GM12878 (cell line): ENCODE results near the gene MEF2C. TPM values are rescaled to one million over a fixed set of nuclear protein-coding genes. Genes with fewer than 3 reads are reported as not detected.

ENCODE experiments used
- ATAC-seq: fragments of 200-7000 bp; cut with Tn5 transposase; 3 replicates; pipeline ENCODE4 v1.9.1; 2020; ENCODE audit warnings: mild to moderate bottlenecking, moderate library complexity
- BruUV-seq: library from RNA; stranded (reverse); fragments of 400-500 nt; replicated peaks from 2 replicates; lab custom pipeline; 2021; lab: Mats Ljungman, UMichigan
- CTCF ChIA-PET: fragments of 300-600 bp; sonication (Branson Sonifier 250); formaldehyde crosslinking; extraction: SDS; loops from one replicate; lab custom pipeline; 2021; ENCODE audit warnings: inconsistent platforms; lab: Yijun Ruan, JAX
- POLR2A ChIA-PET: fragments of 350-600 bp; formaldehyde crosslinking; extraction: SDS; loops from one replicate; lab custom pipeline; 2021; ENCODE audit warnings: inconsistent platforms; lab: Charles Lee
- RAD21 ChIA-PET: fragments of 300-600 bp; sonication (Branson Sonifier 250); formaldehyde crosslinking; loops from one replicate; lab custom pipeline; 2023; ENCODE audit warnings: antibody characterized with exemption; ENCODE audit not compliant: unreplicated experiment; lab: Charles Lee
- SMC1A ChIA-PET: fragments of 300-600 bp; sonication (Branson Sonifier 250); formaldehyde crosslinking; loops from one replicate; lab custom pipeline; 2023; ENCODE audit not compliant: unreplicated experiment, uncharacterized antibody; lab: Charles Lee
- DNase-seq: peaks from one replicate; pipeline ENCODE4 v3.0.0-alpha.2; 2011; ENCODE audit warnings: low read depth, low spot score
- FAIRE-seq: peaks from 3 replicates; lab custom pipeline; 2011; peaks lifted over from hg19 to GRCh38; lab: Jason Lieb, UNC
- H2AFZ ChIP-seq: 2 replicates; pipeline ENCODE4 v1.6.0; 2011; ENCODE audit warnings: low read depth, low read length, control low read depth; ENCODE audit not compliant: control insufficient read depth
- H3K27ac ChIP-seq: 2 replicates; pipeline ENCODE4 v1.5.1; 2011; ENCODE audit warnings: control low read depth; ENCODE audit not compliant: control insufficient read depth, insufficient read depth
- H3K27me3 ChIP-seq, 2 experiments: replicated peaks in 1 of 2; 2 replicates each; pipeline versions ENCODE4 v1.6.0 to v1.6.1; 2011; ENCODE audit warnings: low read length in 1 of 2; ENCODE audit not compliant: control insufficient read depth in 2 of 2, insufficient read depth in 2 of 2
- H3K36me3 ChIP-seq, 2 experiments: 2 replicates each; pipeline ENCODE4 v1.5.1; 2011; ENCODE audit warnings: low read length in 1 of 2; ENCODE audit not compliant: control insufficient read depth in 2 of 2, insufficient read depth in 2 of 2
- H3K4me1 ChIP-seq: 2 replicates; pipeline ENCODE4 v1.6.1; 2011; ENCODE audit warnings: mild to moderate bottlenecking, low read length, moderate library complexity, mixed read lengths; ENCODE audit not compliant: control insufficient read depth, insufficient read depth
- H3K4me2 ChIP-seq: 2 replicates; pipeline ENCODE4 v1.6.0; 2011; ENCODE audit warnings: control low read depth; ENCODE audit not compliant: control insufficient read depth, insufficient read depth
- H3K4me3 ChIP-seq: fragments of 200-600 bp; sonication (generic); 2 replicates; pipeline ENCODE4 v1.5.1; 2016
- H3K79me2 ChIP-seq: 2 replicates; pipeline ENCODE4 v1.6.0; 2011; ENCODE audit warnings: low read length; ENCODE audit not compliant: control insufficient read depth, insufficient read depth
- H3K9ac ChIP-seq: 2 replicates; pipeline ENCODE4 v1.8.0; 2011; ENCODE audit warnings: low read length, control low read depth, mixed read lengths; ENCODE audit not compliant: control insufficient read depth, insufficient read depth
- H3K9me3 ChIP-seq: replicated peaks from 3 replicates; pipeline ENCODE4 v1.5.1; 2011; ENCODE audit warnings: mild to moderate bottlenecking, low read length; ENCODE audit not compliant: control insufficient read depth, insufficient read depth
- H4K20me1 ChIP-seq: 2 replicates; pipeline ENCODE4 v1.6.0; 2011; ENCODE audit not compliant: control insufficient read depth, insufficient read depth
- EGR1 ChIP-seq, 2 experiments: IDR thresholded peaks; 1 replicate in 1 of 2; 2 replicates in 1 of 2; pipeline ENCODE4 v1.6.1; 2011 to 2012; ENCODE audit warnings: low read depth in 2 of 2, low read length in 2 of 2, borderline replicate concordance in 1 of 2, mild to moderate bottlenecking in 1 of 2, moderate library complexity in 1 of 2
- GABPA ChIP-seq: IDR thresholded peaks from 2 replicates; pipeline ENCODE4 v1.6.1; 2014; ENCODE audit warnings: antibody characterized with exemption, low read depth, mild to moderate bottlenecking, inconsistent platforms
- HDAC2 ChIP-seq: fragments of 200-600 bp; sonication (generic); IDR thresholded peaks from 2 replicates; pipeline ENCODE4 v1.6.1; 2017
- KAT2A ChIP-seq: conservative IDR thresholded peaks from 2 replicates; pipeline ENCODE4 v1.6.1; 2011; ENCODE audit warnings: low read depth, low read length; ENCODE audit not compliant: control insufficient read depth
- MYB ChIP-seq: fragments of 150-350 bp; IDR thresholded peaks from 2 replicates; pipeline ENCODE4 v1.6.1; 2014; ENCODE audit warnings: mild to moderate bottlenecking, low read depth, low read length, borderline replicate concordance
- NFYA ChIP-seq: IDR thresholded peaks from 2 replicates; pipeline ENCODE4 v1.6.1; 2011; ENCODE audit warnings: low read depth, mild to moderate bottlenecking, low read length, improper control_type of control experiment, borderline replicate concordance
- NRF1 ChIP-seq: conservative IDR thresholded peaks from 2 replicates; pipeline ENCODE4 v1.6.1; 2011; ENCODE audit warnings: mild to moderate bottlenecking, low read depth, low read length, improper control_type of control experiment
- PML ChIP-seq: IDR thresholded peaks from 2 replicates; pipeline ENCODE4 v1.6.1; 2012; ENCODE audit warnings: low read length, inconsistent platforms
- POU2F2 ChIP-seq: IDR thresholded peaks from 3 replicates; pipeline ENCODE4 v1.6.1; 2011; ENCODE audit warnings: low read depth, mild to moderate bottlenecking, low read length, borderline replicate concordance
- SMC3 ChIP-seq: IDR thresholded peaks from 2 replicates; pipeline ENCODE4 v1.6.1; 2011; ENCODE audit warnings: low read length, improper control_type of control experiment, borderline replicate concordance
- TCF7 ChIP-seq: IDR thresholded peaks from 2 replicates; pipeline ENCODE4 v1.6.1; 2014; ENCODE audit warnings: antibody characterized with exemption, borderline replicate concordance
- ZNF274 ChIP-seq: IDR thresholded peaks from one replicate; pipeline ENCODE4 v1.8.0; 2011; ENCODE audit not compliant: insufficient read length, insufficient read depth
- WGBS: methylation state at CpG from one replicate; pipeline ENCODE4 v1.1.6; 2016; ENCODE audit warnings: low lambda C conversion rate; ENCODE audit not compliant: insufficient replicate concordance, insufficient coverage; ENCODE audit errors: missing lambda C conversion rate; 5-methylcytosine and 5-hydroxymethylcytosine counted together
- in situ Hi-C: fragments of 300-500 bp; cut with MboI; formaldehyde crosslinking; loops from 9 replicates; pipeline ENCODE4 v1.14.3; 2018; ENCODE audit warnings: mixed read lengths
- intact Hi-C: fragments of 100-400 bp; cut with micrococcal nuclease; formaldehyde crosslinking; loops from one replicate; pipeline ENCODE4 v1.14.2; 2022; ENCODE audit not compliant: unreplicated experiment
- polyA plus RNA-seq, 11 experiments: library from polyadenylated mRNA; depleted of rRNA in 4 of 11; unstranded in 6 of 11; stranded (reverse) in 5 of 11; fragments of >200 nt; fragmentation: Nextera tagmentation in 4 of 11; fragmentation: Illumina TruSeq in 1 of 11; extraction: Ambion mirVana in 4 of 11; extraction: Trizol in 1 of 11; gene quantifications; 1 replicate in 1 of 11; 2 replicates in 10 of 11; pipeline versions ENCODE4 v1.2.1 to v1.2.3, GENCODE V29; 2011 to 2016; ENCODE audit warnings: inconsistent platforms in 2 of 11, missing spikeins in 2 of 11, low read depth in 1 of 11
- total RNA-seq, 4 experiments: library from RNA; depleted of rRNA in 3 of 4; stranded (reverse); fragments of >200 nt in 3 of 4; fragmentation: Illumina TruSeq in 1 of 4; extraction: Trizol in 1 of 4; gene quantifications; 2 replicates each; pipeline versions ENCODE4 v1.2.1 to v1.2.3, GENCODE V29; 2013 to 2021
- TF ChIP-seq, protein P1 (sequence below): fragments of 150-350 bp; IDR thresholded peaks from 2 replicates; pipeline ENCODE4 v1.6.1; 2014; ENCODE audit warnings: mild to moderate bottlenecking, low read depth, low read length
- TF ChIP-seq, protein P2 (sequence below): fragments of 450-650 bp; IDR thresholded peaks from 2 replicates; pipeline ENCODE4 v1.6.1; 2017; ENCODE audit warnings: mild to moderate bottlenecking, moderate library complexity
- TF ChIP-seq, protein P3 (sequence below): IDR thresholded peaks from 2 replicates; pipeline ENCODE4 v1.6.1; 2012; ENCODE audit warnings: low read depth, low read length, improper control_type of control experiment

MEF2C gene
- total and polyA plus RNA-seq, 10 of the 15 experiments (the other 5 are each of a cell fraction or from before 2014, with no cell fraction given), result 104 to 225 (median 180) TPM

DNA sequence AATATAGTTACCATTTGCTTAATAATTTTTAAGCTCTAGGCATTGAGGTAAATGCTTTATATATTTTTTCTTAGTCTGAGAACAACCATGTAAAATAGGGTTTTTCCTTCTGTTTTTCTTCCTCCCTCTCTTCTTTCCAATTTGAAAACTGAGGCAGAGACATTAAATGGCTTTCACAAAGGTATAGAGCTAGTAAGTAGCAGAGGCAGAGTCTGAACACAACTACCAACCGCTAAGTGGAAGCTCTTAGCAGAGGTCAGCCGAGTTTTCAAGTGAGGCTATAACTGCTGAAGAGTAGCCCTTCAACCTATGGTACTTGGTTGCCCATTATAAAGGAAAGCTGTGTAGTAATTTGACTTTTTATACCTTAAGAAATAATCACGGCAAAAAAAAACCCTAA is 187.1 kb downstream of the MEF2C start (continued):
- TF ChIP-seq POU2F2, result no peak
- no peak for TF ChIP-seq GABPA
- no peak for TF ChIP-seq TCF7
- TF ChIP-seq SMC3, result no peak
- no peak for TF ChIP-seq PML
- TF ChIP-seq, protein P1, sequence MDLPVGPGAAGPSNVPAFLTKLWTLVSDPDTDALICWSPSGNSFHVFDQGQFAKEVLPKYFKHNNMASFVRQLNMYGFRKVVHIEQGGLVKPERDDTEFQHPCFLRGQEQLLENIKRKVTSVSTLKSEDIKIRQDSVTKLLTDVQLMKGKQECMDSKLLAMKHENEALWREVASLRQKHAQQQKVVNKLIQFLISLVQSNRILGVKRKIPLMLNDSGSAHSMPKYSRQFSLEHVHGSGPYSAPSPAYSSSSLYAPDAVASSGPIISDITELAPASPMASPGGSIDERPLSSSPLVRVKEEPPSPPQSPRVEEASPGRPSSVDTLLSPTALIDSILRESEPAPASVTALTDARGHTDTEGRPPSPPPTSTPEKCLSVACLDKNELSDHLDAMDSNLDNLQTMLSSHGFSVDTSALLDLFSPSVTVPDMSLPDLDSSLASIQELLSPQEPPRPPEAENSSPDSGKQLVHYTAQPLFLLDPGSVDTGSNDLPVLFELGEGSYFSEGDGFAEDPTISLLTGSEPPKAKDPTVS, result no peak

DNA sequence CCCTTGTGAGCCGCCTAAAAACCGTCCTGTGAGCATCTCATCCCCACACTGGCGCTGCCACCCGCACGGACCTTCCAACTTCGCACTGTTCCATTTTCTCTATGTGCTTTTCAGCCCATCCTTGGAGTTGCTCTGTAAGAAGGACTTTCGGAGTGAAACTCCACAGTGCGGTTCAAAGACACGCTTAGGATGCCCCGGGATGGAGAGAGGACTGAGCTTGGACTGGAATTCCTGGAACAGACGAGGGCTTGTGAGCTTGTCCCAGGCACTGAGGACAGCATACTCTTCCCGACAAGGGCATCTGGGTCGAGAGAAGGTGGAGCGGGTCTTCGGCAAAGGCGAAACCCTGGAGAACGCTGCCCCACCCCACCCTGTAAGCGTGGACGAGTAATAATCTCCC is 187.8 kb downstream of the MEF2C start:
- DNase-seq (no peak), ATAC-seq (no peak), FAIRE-seq (no peak)
- no TSS peak for BruUV-seq
- no peak overlapping the region for H3K4me3 ChIP-seq
- no peaks in the 10 kb centered on the region; the same call in 1 of the 2 replicates for H3K4me1 ChIP-seq
- H2AFZ ChIP-seq, result no peak overlapping the region
- peaks cover 18 to 23% of the 10 kb centered on the region in 2 experiments for H3K27me3 ChIP-seq
- H4K20me1 ChIP-seq, result no peaks in the 10 kb centered on the region
- no peaks in the 10 kb centered on the region for H3K36me3 ChIP-seq
- SMC1A ChIA-PET, result interaction anchor here (0.8 kb wide), 1 partner anchor 14 kb away, joined by 3 read pairs; no protein-coding TSS in a partner anchor
- in situ Hi-C loops (no loop called here), intact Hi-C loops (no loop called here)
- H3K9ac ChIP-seq, result no peak overlapping the region
- H3K4me2 ChIP-seq, result no peak overlapping the region
- POLR2A ChIA-PET, result no interaction called here
- no peak for TF ChIP-seq KAT2A
- TF ChIP-seq EGR1 (IDR thresholded peaks at IDR 0.05; ENCODE audit: borderline replicate concordance in 1 of 2, low read depth in 2 of 2, low read length in 2 of 2), result no peak
- no peak for TF ChIP-seq ZNF274
- no peak for TF ChIP-seq NFYA
- TF ChIP-seq NRF1, result no peak
- TF ChIP-seq, protein P2, sequence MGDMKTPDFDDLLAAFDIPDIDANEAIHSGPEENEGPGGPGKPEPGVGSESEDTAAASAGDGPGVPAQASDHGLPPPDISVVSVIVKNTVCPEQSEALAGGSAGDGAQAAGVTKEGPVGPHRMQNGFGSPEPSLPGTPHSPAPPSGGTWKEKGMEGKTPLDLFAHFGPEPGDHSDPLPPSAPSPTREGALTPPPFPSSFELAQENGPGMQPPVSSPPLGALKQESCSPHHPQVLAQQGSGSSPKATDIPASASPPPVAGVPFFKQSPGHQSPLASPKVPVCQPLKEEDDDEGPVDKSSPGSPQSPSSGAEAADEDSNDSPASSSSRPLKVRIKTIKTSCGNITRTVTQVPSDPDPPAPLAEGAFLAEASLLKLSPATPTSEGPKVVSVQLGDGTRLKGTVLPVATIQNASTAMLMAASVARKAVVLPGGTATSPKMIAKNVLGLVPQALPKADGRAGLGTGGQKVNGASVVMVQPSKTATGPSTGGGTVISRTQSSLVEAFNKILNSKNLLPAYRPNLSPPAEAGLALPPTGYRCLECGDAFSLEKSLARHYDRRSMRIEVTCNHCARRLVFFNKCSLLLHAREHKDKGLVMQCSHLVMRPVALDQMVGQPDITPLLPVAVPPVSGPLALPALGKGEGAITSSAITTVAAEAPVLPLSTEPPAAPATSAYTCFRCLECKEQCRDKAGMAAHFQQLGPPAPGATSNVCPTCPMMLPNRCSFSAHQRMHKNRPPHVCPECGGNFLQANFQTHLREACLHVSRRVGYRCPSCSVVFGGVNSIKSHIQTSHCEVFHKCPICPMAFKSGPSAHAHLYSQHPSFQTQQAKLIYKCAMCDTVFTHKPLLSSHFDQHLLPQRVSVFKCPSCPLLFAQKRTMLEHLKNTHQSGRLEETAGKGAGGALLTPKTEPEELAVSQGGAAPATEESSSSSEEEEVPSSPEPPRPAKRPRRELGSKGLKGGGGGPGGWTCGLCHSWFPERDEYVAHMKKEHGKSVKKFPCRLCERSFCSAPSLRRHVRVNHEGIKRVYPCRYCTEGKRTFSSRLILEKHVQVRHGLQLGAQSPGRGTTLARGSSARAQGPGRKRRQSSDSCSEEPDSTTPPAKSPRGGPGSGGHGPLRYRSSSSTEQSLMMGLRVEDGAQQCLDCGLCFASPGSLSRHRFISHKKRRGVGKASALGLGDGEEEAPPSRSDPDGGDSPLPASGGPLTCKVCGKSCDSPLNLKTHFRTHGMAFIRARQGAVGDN, result no peak
- TF ChIP-seq, protein P1, result no peak
- TF ChIP-seq HDAC2, result no peak
- no peak for TF ChIP-seq MYB
- TF ChIP-seq, protein P3, sequence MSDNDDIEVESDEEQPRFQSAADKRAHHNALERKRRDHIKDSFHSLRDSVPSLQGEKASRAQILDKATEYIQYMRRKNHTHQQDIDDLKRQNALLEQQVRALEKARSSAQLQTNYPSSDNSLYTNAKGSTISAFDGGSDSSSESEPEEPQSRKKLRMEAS, result no peak
- H3K79me2 ChIP-seq, result no peaks in the 10 kb centered on the region
- WGBS, result 68% methylated on average over 19 of the region's 19 CpGs
- no peaks in the 10 kb centered on the region for H3K9me3 ChIP-seq
- CTCF ChIA-PET, result interaction anchor here (0.7 to 3.7 kb wide), 3 partner anchors 914 to 1726 kb away, joined by 3 to 19 read pairs (median 5); no protein-coding TSS in a partner anchor
- RAD21 ChIA-PET, result interaction anchor here (0.7 to 1.9 kb wide), 2 partner anchors 914 to 1475 kb away, joined by 4 to 7 read pairs; no protein-coding TSS in a partner anchor
- no peak overlapping the region for H3K27ac ChIP-seq
